AG08395 (cell line): ENCODE data around the gene ELOVL2.
A peak's percentile ranks its signal among the peaks of the same experiment; 100 is the strongest.

Experiments used
- DNase-seq: peaks from one replicate; pipeline ENCODE4 v3.0.0; 2012; ENCODE audit warnings: mixed read lengths, low spot score

ELOVL2 gene

DNA sequence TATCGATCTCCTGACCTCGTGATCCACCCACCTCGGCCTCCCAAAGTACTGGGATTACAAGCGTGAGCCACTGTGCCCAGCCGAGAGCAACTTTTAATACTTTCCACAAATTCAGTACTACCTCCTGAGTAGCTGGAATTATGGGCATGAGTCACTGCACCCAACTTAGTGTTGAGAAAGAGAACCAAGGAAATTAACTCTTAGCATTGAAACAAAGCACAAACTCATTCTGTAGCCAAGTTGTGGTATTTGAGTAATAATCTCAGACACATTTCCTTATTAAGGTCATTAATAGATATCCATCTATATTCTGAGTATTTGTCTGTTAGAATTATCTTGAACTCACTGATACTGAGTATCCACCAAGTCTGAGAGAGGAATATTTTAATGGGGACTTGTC lies 14.3 kb upstream of the ELOVL2 start:
- no peak for DNase-seq

GRCh38 chr6:11056871-11057270 lies 12.8 kb upstream of the ELOVL2 start:
- no peak for DNase-seq

DNA sequence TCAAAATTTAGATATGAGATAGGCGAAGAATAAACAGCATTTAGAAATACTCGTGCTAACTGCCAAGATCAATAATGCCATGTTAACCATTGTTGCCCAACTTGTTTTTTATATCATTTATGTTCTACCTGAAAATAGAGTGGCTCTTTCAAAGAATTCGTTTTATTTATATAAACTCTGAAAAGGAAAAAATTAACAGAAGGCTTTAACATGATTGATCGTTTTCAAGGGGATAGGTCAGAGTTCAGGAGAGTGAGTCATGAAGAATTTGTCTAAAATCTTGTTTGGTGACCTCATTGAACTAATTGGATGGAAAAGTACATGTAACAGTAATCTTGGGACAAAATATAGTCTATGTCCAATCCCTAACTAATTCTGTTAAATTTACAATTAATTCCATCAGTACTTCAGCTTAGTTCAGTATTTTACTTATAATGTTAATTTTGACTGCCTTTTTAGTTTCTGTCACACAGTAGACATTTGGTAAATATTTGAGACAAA lies 11.1 kb upstream of the ELOVL2 start:
- no peak for DNase-seq

GRCh38 chr6:11054722-11055121 lies 10.6 kb upstream of the ELOVL2 start:
- no peak for DNase-seq

DNA sequence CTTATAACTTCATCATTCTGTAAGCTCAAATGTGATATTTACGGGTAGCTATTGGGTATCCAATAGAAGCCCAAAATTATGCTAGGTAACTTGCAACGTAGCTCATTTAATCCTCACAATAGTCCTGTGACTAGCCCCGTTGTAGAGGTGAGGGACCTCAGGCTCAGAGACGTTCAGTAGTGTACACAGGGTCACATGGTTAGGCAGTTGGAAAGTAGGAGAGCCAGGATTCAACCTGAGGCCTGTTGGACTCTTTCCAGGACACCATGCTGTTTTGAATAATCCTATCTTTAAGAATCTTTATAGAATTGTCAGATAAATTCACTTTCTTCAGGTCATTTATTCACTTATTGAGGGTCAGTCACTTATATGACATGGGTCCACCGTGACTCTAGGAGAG lies 9.2 kb upstream of the ELOVL2 start:
- DNase-seq: no peak

GRCh38 chr6:11050731-11051130 lies 6.6 kb upstream of the ELOVL2 start:
- peak; percentile 11 for DNase-seq

- no peak for DNase-seq
Observed at GRCh38 chr6:11044712-11045167, 635 bp upstream of the ELOVL2 start.

GRCh38 chr6:11043378-11043960 lies 636 bp downstream of the ELOVL2 start:
- DNase-seq: no peak

DNA sequence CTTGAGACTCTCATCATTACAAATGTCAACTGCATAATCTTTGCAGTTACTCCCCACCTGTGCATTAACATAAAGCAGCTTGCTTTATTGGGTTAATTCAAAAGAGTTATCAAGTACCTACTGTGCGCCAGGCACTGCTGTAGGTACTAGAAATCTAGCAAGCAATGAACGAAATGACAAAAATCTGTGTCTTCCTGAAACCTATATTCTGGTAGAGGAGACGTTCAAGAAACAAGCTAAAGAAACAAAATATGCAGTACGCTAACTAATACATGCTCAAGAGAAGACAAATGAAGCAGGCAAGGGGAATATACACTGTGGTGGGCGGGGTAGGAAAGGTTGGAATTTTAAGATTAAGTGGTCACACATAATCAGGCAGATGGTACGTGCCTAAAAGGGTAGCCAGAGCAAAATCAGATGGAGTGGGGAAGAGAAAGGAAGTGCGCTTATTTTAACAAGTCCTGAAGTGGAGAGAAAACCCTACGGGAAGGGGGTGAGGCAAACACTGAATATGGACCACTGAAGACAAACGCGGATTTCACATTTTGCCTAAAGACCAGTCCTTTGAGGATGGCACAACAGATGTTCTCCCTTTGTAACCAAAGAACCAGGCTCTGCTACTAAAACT lies 1.2 kb downstream of the ELOVL2 start:
- DNase-seq: no peak

- DNase-seq: no peak
Observed at GRCh38 chr6:11042025-11042749, 1.9 kb downstream of the ELOVL2 start.

DNA sequence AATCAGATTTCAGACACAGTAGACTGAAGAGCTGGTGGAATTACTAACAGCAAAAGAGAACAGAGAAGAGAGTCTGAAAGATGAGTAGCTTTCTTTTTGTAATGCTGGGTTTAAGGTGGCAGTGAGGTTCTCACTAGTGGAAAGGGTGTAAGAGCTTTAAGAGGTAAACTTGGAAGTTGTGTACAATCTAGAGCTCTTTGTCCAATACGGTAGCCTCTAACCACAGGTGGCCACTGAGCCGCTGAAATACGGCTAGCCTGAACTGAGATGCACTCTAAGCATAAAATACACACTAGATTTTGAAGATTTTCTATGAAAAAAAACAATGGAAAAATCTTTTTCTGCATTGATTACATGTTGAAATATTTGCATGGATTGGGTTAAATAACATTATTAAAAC lies 4.0 kb downstream of the ELOVL2 start:
- no peak for DNase-seq

- no peak for DNase-seq
Observed at GRCh38 chr6:11039040-11039439, 5.1 kb downstream of the ELOVL2 start.

DNA sequence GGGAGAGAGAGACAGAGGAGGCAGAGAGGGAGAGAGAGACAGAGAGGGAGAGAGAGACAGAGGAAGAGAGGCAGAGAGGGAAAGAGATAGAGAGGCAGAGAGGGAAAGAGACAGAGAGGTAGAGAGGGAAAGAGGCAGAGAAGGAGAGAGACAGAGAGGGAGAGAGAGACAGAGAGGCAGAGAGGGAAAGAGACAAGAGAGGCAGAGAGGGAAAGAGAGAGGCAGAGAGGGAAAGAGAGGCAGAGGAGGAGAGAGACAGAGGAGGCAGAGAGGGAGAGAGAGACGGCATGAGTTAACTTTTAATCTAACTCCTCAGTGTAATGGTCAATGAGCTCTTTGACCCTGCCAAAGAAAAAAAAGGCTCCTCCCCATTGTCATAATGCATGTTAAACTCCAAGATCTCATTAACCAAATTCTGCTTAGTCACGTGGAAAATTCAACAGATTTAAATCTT lies 7.1 kb downstream of the ELOVL2 start:
- no peak for DNase-seq

DNA sequence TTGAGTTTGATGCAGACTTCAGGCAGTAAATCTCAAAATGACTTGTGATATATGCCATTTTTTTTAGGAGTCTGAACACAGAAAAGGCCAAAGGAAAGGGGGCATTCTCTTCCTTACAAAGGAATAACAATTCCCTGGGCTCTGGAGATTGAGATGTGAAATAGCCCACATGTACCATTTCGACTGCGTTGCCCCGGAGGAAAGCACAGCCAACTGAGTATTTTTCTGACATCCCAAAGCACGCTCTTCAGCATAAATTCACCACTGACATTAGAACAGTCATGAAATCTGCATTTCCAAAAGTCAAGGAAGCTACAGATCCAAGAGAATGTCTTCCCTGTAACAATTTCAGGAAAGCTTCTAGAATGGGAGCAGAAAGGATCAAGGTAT lies 7.8 kb downstream of the ELOVL2 start:
- no peak for DNase-seq

DNA sequence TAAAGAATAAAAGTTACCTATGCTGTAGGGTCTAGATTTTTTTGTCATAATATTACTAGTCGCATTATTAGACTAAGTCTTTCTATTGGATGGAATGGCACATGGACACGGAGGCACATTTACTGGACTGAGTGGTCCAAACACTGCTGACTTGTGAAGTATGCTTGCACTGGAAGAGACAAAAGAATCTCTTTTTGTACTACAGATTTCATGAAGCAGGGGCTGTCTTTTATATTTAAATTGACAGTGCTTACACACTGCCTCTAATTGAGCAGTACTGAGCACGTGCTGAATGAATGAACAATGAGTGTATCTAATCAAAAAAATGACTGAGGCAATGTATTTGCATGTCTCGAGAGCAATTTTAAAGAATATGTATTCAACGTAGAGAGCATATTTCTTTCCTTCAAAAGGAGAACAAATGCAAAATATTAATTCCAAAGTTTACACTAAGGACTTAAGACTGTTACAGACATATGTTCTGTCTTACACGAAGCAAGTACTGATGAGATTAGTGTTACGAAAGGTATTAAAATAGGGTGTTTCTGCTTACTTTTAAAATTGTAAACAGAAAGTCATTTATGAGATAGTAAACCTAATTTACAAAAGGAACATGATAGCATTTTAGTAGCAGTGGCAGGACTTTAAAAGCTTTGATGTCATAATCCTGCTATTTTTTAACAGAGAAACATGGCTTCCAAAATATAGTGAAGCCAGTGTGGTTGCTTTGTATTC lies 8.3 kb downstream of the ELOVL2 start:
- DNase-seq: no peak

DNA sequence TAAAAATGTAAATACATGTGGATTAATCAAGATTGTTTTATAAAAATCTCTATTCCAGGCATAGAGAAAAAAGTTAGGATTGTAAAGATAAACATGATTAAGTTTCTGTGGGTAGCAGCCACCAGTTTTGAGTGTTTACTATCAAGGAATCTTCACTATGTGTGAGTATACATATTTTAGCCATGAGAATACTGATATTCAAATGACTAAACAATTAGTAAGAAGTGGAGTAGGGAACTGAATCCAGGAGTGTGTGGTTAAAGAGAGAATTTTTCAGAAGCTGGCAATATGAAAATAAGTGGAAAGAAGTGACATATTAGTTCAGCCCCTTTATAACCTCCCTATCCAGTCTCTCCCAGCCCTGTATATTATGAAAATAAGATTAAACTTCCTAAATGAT lies 10.3 kb downstream of the ELOVL2 start:
- DNase-seq: peak; percentile 85

DNA sequence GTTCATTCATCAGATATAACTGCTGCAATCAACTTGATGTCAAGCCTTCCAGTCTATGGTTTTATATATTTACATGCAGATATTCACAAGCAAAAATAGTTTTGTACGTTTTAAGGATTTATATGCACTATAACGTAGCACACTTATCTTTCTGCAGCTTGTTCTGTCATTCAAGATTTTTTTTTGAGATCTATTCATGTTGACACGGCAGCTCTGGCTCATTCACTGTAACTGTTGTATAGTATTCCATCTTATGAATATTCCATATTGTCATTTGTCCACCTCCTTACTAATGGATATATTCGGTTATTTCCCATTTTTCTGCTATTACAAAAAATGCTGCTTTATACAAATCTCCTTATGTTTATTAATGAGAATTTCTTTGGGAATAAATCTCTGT lies 13.2 kb downstream of the ELOVL2 start:
- DNase-seq: no peak

DNA sequence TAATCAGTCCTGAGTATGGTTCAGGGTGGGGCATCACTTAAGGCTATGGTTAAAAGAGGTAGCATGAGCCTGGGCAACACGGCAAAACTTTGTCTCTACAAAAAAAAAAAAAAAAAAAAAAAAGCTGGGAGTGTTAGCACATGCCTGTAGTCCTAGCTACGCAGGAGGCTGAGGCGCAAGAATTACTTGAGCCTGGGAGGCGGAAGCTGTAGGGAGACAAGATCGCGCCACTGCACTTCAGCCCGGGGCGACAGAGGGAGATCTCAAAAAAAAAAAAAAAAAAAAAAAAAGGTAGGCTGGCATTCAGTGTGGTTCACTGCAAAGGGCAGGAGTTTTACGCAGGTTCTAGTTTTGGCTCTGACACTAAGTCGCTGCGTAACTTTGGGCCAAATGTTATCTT lies 15.1 kb downstream of the ELOVL2 start:
- no peak for DNase-seq

DNA sequence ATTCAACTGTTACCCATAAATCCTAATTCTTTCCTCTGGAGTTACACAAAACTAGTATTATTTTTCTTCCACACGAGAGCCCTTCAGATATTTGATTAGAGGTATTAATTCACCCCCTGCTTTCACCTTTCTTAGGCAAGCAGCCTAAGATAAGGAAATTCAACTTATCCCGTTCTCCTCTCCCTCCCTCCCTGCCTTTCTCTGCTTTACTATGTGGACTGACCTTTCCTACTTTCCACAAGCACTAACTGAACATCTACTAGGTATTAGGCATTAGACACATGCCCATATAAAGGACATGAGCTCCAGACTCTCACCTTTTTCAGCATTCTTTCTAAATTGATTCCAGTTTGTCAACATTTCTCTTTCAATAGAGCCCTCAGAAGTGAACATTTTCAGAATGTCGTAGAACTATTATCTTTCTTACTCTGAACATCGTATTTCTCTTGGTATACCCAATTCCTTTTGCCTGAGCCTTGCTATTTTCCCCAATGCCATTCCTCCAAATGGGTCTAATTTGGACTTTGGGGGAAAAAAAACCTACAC lies 16.5 kb downstream of the ELOVL2 start:
- DNase-seq: no peak

DNA sequence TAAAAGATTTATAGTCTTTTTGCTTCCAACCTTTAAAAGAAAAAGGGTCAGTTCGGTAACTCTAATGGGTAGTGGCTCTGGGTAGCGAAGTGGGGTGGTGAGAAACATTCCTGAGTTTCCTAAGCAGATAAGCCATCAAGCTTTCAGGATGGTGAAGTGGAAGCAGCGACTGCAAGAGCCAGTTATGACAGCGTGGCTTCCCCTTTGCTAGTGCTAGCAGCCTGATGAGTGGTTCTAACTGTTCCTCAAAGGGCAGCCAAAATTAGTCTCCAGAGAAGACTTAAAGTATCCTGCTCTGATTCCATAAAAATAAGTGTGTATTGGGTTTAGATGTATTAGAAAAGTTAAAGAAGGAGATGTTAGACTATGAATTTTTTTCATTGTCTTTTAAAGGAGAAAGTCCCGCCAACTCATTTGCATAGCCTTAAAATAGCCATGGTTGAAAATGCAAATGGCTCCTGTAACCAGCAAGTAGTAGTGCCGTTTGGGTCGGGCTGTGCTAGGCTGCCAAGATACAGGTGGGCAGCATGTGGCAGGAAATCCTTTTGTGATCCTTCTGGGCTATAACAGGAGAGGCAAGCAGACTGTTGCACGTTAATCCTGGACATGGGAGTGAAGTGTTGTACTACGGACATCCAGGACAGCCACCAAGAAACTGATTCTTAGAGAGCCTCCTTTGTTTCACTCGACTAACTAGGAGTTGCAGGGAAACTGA lies 18.0 kb downstream of the ELOVL2 start:
- no peak for DNase-seq

DNA sequence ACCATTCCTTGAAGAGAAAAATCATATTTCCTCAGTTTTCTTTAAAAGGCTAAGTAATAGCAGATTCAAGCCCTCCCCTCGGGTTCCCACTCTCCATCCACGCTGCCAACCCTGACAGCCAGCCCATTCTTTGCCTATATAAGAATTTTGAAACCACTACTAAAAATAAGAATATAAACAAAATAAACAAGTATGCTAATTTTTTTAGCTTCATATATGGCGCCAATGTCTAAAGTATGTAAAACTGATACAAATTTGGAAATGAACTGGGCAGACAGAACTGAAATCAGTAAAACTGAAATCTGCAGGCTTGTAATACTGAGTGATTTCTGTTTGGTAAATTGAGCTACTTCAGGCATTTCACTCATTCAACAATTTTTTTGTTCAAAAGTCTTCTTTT lies 19.0 kb downstream of the ELOVL2 start:
- no peak for DNase-seq

- DNase-seq: no peak
Observed at GRCh38 chr6:11023032-11023431, 21.1 kb downstream of the ELOVL2 start.
